Left ventricle myocardium superior (tissue), 1 donor: ENCODE measurements around the gene TFEB. TPM values are rescaled to one million over a fixed set of nuclear protein-coding genes. Genes with fewer than 3 reads are reported as not detected.
A peak's percentile ranks its signal among the peaks of the same experiment; 100 is the strongest.

Source experiments
- ATAC-seq: fragments of 200-7000 bp; cut with Tn5 transposase; one replicate; pipeline ENCODE4 v1.9.1; 2020; ENCODE audit warnings: mild to moderate bottlenecking, moderate library complexity
- DNase-seq: peaks from one replicate; pipeline ENCODE4 v3.0.0-alpha.2; 2020
- intact Hi-C: fragments of 100-400 bp; cut with micrococcal nuclease; formaldehyde crosslinking; loops from one replicate; pipeline ENCODE4 v1.11.0; 2022
- long read RNA-seq: library from polyadenylated mRNA; unstranded; transcript quantifications from one replicate; pipeline ENCODE4 v2.0.0, GENCODE V29; 2021
- total RNA-seq: library from RNA; stranded (reverse); fragmentation: NEBNext Ultra II Directional; extraction: Animal tissue kit (Norgen Biotek cat#: 25700); gene quantifications from one replicate; pipeline ENCODE4 v1.2.1, GENCODE V29; 2021
- donor health status: DM: no; HTN: yes; CAD: no; lungs with severe emphysema.

Gene TFEB
- total RNA-seq: 50.9 TPM
- long read RNA-seq, transcript TFEB-204 (9 exons, 2,331 nt): major isoform, 71 of 100 reads
- long read RNA-seq, partial matches to known transcripts: 14 of 100 reads
- long read RNA-seq, other reads (novel, unspliced or antisense): 9 of 100 reads

DNA sequence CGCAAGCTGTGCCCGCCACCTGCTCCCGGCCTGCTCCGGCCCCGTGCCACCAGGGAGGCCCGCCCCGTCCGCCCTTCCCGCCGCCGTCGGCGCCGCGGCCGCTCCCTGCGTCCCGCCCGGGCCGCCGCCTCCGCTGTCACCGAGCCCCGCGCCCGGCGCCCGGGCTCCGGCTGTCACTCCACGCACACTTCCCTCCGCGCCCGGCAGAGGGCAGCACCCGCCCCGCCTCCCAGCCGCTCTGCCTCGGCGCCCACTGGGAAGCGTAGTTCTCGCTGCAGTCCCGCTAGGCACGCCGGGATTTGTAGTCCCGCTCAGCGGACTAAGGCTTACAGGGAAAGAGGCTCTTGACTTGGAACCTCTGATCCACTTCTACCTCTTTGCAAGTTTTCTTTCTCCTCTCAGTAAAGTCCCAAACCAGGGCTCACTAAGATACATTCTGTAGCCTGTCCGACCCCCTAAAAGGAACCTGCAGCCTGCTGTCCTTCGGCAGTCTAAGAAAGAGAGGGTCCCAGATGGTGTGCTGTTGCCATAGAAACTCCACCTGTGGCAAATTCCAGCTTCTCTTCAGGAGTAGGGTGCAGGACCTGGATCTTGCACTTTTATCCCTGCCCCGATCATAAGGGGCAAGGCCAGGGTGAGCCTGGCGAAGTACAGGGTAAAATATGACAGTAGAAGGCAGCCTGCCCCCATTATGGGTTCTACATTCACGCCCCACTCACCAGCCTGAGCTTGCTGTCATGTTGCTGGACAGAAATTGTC, at the start of gene TFEB:
Gene TFEB, minus strand, starts transcription at position 182 of the 759 bp plus-strand sequence. CDS start 44,395 bp downstream, outside the sequence.
- intact Hi-C loops: no loop called here
- peak; percentile 97 for DNase-seq
- ATAC-seq: peak; percentile 62

DNA sequence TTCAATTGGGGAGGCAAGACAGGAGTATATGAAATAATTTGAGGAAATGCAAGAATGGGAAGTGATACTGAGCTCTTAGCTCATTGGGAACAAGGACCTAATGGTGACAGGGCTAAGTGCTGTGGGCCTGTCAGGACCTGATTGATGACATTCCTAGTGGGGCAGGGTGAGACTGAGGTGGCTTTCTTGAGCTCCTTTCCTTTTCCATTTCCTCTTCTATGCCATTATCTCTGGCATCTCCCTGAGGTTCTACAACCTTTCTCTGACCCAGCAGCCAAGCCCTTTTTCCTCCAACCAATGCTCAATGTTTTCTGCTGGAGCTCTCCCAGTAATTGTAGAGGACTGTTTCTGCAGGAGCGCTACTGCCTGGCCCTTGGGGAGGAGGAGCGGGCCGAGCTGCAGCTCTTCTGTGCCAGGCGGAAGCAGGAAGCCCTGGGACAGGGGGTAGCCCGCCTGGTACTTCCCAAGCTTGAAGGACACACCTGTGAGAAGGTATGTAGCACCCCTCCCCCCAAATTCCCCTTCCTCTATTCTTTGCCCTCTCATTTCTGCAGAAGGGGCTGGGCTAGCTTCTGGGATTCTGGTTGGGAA, 49.3 kb upstream of the TFEB start:
- DNase-seq (no peak), ATAC-seq (no peak)
- intact Hi-C loops: loop anchor here (10.0 kb wide), 1 partner anchor 260 kb away; no protein-coding TSS in a partner anchor

DNA sequence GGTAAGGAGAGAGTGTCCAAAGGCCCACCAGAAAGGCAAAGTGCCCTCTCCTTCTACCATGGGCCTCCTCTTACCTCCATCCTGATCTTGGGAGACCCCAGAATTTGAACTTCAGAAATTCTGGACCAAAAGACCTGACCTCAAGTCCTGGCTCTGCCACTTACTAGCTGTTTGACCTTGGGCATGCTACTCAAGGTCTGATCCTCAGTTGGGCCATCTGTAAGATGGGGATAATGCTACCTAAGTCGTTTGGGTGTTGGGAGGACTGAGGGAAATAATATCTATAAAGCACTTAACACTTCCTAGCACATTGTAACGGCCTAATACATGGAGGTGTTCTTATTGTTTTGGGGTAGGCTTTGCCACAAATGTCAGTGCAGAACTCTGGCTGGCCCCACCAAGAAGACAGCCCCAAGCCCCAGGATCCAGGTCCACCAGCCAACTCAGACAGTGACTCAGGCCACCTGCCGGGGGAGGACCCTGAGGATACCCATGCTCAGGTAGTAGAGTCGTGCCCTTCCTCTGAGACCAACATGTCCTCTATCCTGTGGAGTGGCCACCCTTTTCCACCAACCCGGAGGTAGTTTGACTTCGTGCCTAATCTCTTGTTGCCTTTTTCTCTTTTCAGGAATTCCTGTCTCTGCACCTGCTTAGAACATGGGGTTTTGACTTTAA, 47.8 kb upstream of the TFEB start:
- ATAC-seq (no peak), DNase-seq (no peak)
- intact Hi-C loops: loop anchor here (10.0 kb wide), 1 partner anchor 262 kb away; no protein-coding TSS in a partner anchor

DNA sequence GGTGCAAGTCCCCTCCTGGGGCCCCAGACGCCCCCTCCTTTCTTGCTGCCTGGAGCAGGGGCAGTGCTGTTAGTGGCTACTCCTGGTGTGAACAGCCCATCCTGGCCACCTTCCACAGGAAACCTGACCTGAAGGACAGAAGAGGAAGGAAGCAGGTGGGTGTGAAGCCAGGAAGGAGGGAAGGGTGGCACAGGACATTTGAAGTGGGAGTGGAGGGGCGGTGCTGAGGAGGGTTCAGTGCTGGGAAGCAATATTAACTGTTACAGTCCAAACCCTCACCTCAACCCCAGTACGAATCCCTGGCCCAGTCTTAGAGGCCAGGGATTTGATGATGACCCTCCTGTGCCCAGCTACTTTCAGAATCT, 45.9 kb upstream of the TFEB start:
- intact Hi-C loops: loop anchor here (10.0 kb wide), 1 partner anchor 263 kb away; no protein-coding TSS in a partner anchor
- no peak for DNase-seq
- peak; percentile 1 for ATAC-seq

DNA sequence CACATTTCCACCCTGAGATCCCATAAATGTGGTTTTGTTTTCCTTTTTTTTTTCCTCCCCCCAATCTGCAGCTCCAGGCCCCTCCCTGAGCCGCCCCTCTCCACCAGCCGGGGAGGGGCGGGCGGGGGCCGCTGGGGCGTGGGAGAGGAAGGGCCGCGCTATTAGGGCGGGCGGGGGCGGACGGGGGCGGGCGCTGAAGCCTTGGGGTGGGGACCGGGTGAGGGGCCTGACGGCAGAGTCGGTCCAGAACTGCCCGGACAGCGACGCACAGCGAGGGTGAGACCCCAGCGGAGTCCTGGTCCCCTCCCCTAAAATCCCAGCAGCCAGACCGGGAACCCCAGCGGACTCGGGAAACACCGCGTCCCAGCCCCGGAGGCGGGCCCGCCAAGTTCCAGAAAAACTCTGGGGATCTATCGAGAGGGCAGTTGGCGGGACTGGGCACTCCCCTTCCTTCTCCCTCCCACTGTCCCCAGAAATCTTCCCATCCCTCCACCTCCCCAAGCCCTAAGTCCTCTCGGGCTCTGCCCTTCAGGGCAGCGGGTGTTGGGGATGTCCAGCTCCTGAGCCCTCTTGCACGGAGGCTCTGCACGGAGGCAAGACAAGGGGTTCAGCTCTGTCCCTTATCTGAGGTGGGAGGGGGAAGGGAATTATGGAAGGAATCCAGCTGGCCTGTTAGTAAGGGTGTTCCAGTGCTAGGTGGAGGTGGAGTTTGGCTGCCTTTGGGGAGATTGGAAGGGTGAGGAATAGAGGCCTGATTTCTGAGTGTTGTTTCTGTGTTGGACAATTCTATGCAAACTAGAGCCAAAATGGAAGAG, 45.4 kb upstream of the TFEB start, which contains the start of gene PRICKLE4:
Gene PRICKLE4, plus strand, starts transcription at position 232 of the 815 bp plus-strand sequence. CDS start 2,692 bp downstream, outside the sequence.
- DNase-seq (peak; percentile 71), ATAC-seq (peak; percentile 65)
- intact Hi-C loops: loop anchor here (10.0 kb wide), 1 partner anchor 264 kb away; no protein-coding TSS in a partner anchor

DNA sequence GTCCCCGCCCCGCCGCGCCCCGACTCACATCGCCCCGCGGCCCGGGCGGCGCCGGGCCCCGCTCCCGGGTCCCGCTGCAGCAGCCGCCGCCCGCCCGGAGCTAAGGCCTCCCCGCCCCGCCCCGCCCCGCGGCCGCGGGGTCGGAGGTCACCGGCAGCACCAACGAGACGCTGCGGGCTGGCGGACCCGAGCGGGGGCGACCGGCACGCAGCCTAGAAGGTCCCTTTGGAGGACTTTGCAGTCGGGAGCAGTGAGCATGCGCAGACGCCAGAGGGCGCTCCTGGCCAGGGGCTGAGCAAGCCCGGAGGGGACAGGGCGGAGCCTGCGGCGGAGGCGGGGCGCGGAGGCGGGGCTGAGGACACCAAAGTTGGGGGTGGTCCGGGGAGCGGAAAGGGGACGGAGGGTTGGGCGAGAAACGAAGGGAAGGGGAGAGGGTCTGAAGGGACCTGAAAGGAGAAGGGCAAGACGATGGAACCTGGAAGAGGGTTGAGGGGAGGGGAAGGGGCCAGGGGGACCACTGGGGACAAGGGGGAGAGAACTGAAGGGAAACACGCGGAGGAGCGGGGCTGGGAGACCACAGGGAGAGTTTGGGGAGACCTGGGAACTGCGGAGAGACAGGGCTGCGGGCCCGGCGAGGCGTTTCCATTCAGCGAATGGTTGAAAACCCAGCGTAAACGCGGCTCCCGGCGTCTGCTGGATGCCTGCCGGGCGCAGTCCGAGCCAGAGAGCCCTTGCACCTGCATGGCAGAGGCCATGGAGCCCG, 44.6 kb upstream of the TFEB start, which contains the start of gene FRS3:
Gene FRS3, minus strand, starts transcription at position 113 of the 763 bp plus-strand sequence. CDS start 2,913 bp downstream, outside the sequence.
- DNase-seq (peak; percentile 99), ATAC-seq (peak; percentile 91)
- intact Hi-C loops: loop anchor here (10.0 kb wide), 1 partner anchor 265 kb away; no protein-coding TSS in a partner anchor

DNA sequence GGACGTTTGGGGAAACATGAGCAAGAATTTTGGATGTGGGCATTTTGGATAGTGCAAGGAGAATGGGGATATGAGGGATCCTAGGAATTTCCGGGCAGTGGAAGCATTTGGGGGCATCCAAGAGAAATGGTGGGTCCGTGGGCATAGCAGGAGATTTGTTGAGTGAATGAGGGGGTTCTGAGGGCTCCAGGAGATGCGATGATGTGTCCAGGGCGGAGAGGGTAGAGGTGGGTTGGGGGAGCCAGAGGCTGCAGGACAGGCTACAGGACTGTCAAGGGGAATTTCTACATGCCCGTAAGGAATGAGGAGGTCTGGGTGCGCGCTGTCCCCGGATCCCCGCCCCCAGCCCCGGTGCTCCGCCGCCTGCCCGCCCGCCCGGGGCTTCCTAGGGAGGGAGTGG, 43.9 kb upstream of the TFEB start:
- DNase-seq: no peak
- ATAC-seq: no peak
- intact Hi-C loops: no loop called here

DNA sequence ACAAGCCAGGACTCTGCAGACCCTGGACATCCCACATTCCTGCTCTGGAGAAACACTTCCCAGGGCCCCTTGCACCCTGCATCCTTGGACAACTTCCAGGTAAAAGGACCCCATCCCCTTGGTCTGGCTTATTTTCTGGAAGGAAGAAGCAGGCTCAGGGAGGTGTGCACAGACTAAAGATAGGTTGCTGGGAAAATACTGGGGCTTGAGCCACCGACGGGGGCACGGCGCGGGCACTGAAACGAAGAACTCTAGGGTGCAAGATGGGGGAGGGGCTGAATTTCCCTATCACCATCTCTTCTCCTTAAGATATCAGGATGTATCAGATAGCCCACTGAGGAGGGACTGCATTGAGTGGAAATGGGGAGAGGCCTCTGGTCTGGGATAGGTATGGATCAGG, 43.5 kb upstream of the TFEB start:
- intact Hi-C loops: no loop called here
- no peak for ATAC-seq
- DNase-seq: no peak

DNA sequence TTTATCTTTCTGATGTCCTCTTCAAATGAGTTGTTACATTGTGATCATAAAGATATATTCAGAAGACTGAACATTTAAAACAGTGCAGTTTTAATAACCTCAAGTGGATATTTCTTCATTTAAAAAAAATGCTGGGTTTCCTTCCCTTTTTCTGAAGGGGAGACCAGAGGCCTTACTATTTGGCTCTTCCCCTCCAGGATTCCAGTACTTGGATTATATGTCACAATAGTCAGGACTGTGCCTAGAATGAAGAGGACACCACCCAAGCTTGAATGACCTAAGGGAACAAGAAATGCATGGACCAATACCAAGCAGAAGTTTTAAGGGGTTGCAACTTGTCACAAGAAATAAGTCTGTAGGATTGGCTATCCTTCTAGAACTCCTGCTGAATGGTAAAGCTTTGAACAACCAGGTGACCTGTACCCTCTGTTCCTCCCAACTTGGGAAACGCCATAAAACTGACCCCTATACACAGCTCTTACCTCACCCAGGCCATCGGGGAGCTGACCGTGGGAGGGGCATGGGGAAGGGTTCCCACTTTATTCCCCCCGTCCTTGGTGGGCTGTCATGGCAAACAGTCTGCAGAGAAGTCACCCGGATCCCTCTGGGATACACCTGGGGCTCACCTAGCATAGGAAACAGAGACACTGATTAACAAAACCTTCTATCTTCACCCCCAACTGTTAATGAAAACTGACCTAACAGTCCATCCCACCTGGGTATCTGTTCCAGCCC, 42.3 kb upstream of the TFEB start:
- ATAC-seq: no peak
- intact Hi-C loops: no loop called here
- DNase-seq: no peak

DNA sequence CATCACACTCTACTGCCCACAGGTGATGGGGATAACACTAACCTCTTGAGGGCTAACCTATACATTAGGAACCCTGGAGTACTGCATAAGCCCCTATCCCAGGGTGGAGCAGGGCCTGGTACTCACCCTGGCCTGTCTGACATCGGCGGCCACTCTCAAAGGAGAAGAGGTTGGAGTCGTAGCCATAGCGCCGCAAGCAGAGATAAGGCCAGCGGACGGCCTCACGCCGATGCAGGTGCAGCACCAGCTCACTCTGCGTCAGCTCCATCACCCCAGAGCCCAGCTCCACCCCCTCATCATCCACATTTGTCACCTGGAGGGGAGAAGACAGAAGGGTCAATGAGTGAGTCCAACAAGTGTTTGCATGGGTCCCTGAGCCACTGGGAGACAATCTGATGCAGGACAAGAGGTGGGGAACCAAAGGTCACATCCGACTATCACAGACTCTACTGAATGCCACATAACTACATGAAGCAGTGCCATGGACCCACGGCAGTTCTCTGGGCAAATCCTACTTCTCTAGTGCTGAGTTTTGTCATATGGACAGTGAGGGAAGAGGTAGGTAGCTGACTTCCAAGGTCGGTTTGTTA, 40.0 kb upstream of the TFEB start:
- intact Hi-C loops: no loop called here
- ATAC-seq: no peak
- no peak for DNase-seq

DNA sequence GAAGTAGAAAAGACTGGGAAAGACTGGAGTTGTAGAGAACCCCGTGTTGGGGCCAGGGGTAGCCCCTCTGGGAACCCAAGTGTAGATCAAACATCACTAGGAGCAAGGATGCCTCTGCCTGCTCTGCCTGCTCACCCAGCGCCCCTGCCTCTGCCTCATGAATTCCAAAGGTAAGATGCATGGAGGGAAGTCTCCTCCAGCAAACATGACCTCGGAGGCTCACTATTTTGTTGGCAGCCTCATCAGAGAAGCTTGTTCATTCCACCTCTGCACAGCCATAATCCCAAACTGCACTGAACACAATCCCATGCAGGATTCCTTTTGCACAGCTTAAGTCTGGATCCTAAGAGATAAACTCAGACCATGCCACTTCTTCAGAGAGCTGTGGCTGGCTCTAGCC, 39.4 kb upstream of the TFEB start:
- DNase-seq (no peak), ATAC-seq (no peak)
- intact Hi-C loops: no loop called here

DNA sequence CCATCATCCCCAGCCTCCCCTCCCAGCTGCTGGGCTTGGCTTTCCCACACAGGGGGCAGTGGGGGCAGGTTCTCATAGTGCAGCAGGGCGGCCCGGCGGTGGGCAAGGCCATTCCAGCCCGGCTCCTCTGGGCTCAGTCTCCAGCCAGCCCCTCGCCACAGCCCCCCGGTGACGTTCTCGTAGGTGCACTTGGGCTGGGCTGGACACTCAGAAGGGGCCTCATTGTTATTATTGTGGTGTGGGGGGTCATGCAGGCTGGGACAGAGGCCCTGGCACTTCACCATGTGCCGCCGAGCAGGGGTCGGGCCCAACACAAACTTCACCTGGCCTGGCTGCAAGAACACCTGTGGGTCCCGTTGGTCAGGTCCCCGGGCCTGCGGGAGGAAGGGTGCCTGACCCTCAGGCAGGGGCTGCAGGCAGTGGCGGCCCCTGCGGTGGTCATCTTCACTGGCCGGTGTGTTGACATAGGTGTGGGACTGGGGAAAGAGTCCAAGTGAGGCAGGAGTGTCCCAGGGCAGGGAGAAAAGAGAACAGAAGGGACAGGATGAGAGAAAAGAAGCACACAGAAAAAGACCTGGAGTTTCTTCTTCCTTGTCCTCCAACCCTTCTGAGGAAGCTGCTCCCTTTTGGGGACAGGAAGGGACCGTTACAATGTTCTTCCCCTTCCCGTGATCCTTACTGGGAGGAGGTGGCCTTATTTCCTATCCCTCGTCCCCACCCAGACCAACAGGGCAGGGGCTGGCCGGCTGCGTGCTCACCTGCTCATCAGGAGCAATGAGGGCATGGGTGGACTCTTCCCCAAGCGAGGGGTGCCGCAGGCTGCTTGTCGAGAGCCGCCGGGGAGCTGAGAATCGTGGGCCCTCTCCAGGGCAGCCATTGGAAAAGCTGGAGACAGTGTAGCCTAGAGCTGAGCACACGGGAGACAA, 35.9 kb upstream of the TFEB start:
- DNase-seq (no peak), ATAC-seq (no peak)
- intact Hi-C loops: no loop called here

DNA sequence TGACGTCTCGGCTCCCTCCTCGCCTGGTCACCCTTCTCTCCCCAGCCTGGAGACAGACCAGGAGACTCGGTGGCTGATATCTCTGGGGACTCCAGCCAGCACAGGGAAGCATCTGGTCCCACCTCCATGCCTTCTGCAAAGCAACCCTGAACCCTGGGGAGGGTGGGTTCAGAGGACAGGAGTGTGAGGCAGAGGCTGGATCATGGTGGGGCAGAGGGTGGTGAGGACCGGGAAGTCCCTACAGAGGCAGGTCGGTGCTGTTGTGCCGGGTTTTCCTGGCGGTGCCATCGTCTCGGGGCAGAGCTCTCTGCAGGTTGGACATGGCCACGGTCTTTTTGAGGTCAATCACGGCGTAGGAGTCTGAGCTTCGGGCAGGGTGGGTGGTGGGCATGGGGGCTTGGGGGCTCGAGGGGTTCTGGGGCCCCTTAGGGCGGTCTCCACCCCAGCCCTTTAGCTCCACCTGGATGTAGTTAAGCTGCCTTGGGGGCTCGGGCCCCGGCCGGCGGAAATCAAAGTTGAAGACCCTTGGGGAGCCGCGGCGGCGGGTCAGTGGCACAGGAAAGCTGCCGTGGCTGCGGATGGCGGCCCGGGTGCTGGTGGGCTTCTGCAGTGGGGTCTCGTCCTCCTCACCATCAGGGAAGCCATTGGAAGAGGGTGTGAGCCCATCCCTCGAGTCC, 35.1 kb upstream of the TFEB start:
- DNase-seq (no peak), ATAC-seq (no peak)
- intact Hi-C loops: no loop called here

DNA sequence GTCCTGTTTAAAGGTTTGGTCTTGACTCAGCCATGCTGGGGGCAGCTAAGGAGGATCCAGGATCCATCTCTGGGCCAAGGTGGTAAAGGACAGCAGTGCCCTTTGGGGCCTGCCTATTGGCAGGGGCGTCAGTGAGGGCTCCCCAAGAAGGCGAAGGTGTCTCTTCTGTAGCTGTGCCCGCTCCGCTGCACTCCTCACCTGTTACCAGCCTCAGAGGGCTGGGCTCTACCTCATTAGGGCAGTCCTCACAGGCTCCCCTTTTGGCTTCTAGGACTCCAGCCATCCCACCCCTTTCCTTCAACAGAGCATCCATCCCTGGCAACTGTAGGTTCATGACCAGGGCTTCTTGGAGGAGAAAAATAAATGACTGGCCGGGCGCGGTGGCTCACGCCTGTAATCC, 34.0 kb upstream of the TFEB start:
- DNase-seq (no peak), ATAC-seq (no peak)
- intact Hi-C loops: no loop called here

DNA sequence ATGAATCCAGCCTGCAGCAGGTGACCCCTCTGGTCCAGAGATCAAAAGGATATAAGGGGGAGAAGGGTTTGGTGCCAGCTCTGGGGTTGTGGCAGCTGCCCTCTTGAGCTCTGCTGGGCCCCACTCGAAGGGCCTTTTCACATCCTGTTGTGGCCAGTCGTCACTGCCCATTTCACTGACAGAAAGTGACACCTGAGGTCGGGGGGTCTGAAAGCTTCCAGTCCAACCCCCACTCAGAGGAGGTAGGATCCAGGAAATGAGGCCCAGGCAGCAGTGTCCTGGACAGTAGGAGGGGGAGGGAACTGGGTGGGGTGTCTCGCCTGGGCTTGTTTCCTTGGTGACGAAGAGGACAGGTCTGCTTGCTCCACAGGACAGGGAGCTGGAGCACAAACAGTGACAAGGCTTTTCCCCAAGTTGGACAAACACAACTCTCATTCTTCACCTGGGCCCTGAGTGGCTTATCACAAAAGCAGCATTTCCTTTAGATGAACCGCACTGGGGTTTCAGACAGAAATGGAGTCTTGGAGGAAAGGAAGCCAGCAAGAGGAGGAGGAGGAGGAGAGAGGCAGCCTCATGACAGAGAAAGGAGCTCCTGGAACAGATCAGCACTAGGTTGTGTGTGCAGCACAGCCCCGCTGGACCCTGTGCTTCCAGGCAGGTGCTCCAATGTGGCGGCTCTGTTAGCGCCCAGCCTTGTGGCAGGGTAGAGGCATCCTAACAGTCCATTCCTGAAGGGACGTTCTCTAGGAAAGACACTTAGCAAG, 33.3 kb upstream of the TFEB start:
- intact Hi-C loops: no loop called here
- DNase-seq (no peak), ATAC-seq (no peak)
